Endodermal cell (in vitro differentiated cells): Measurements from ENCODE around the gene BTBD16. TPM values are rescaled to one million over a fixed set of nuclear protein-coding genes. Genes with fewer than 3 reads are reported as not detected.
A peak's percentile ranks its signal among the peaks of the same experiment; 100 is the strongest.

ENCODE experiments used
- DNase-seq: peaks from one replicate; pipeline ENCODE4 v3.0.0-alpha.2; 2017
- H3K27ac ChIP-seq: 2 replicates; pipeline ENCODE4 v1.5.1; 2013; ENCODE audit warnings: mild to moderate bottlenecking, low read depth, low read length, moderate library complexity
- H3K27me3 ChIP-seq: 2 replicates; pipeline ENCODE4 v1.6.1; 2013; ENCODE audit warnings: mild to moderate bottlenecking, low read length, moderate library complexity; ENCODE audit not compliant: insufficient read depth, control insufficient read depth, poor library complexity, severe bottlenecking
- H3K36me3 ChIP-seq: 2 replicates; pipeline ENCODE4 v1.7.0; 2013; ENCODE audit warnings: mild to moderate bottlenecking, low read length, moderate library complexity; ENCODE audit not compliant: control insufficient read depth, insufficient read depth
- H3K4me1 ChIP-seq: one replicate; pipeline ENCODE4 v1.7.0; 2013; ENCODE audit warnings: low read length; ENCODE audit not compliant: control insufficient read depth, insufficient read depth
- H3K4me3 ChIP-seq: 2 replicates; pipeline ENCODE4 v1.5.1; 2013; ENCODE audit warnings: mild to moderate bottlenecking, low read length, moderate library complexity
- H3K9ac ChIP-seq: 2 replicates; pipeline ENCODE4 v1.6.1; 2013; ENCODE audit warnings: mild to moderate bottlenecking, low read length, moderate library complexity; ENCODE audit not compliant: poor library complexity, severe bottlenecking; ENCODE audit errors: extremely low read depth
- H3K9me3 ChIP-seq: 2 replicates; pipeline ENCODE4 v1.6.1; 2013; ENCODE audit warnings: mild to moderate bottlenecking, low read length, moderate library complexity; ENCODE audit not compliant: control insufficient read depth
- H3K27ac Mint-ChIP-seq: 2 replicates; pipeline ENCODE4 v1.8.0; 2020; ENCODE audit warnings: mixed read lengths
- H3K27me3 Mint-ChIP-seq: 2 replicates; pipeline ENCODE4 v1.8.0; 2021; ENCODE audit warnings: mild to moderate bottlenecking, mixed read lengths; ENCODE audit not compliant: insufficient read depth
- H3K36me3 Mint-ChIP-seq: 2 replicates; pipeline ENCODE4 v1.8.0; 2020; ENCODE audit warnings: low read depth, mixed read lengths
- H3K4me1 Mint-ChIP-seq: 2 replicates; pipeline ENCODE4 v1.8.0; 2020; ENCODE audit warnings: mixed read lengths
- H3K4me3 Mint-ChIP-seq: 2 replicates; pipeline ENCODE4 v1.8.0; 2020; ENCODE audit warnings: mild to moderate bottlenecking, moderate library complexity, mixed read lengths
- H3K9me3 Mint-ChIP-seq: 2 replicates; pipeline ENCODE4 v1.8.0; 2020; ENCODE audit warnings: mild to moderate bottlenecking, mixed read lengths
- WGBS, 2 experiments: methylation state at CpG; one replicate each; pipeline versions ENCODE4 v1.1.5 to v1.1.7; 2013; ENCODE audit warnings: missing lambda C conversion rate in 2 of 2, mixed read lengths in 1 of 2; ENCODE audit not compliant: insufficient coverage in 1 of 2, insufficient read length in 1 of 2; 5-methylcytosine and 5-hydroxymethylcytosine counted together
- total RNA-seq, 2 donors: library from RNA; stranded (reverse); fragmentation: NEBNext Ultra II Directional in 1 of 2; extraction: Animal tissue kit (Norgen Biotek cat#: 25700) in 1 of 2; gene quantifications; 2 replicates in 1 of 2; 3 replicates in 1 of 2; pipeline ENCODE4 v1.2.1, GENCODE V29; 2021
- TF ChIP-seq, protein P1 (sequence below): fragments of 200-600 bp; sonication (generic); conservative IDR thresholded peaks from 2 replicates; pipeline ENCODE4 v1.5.0; 2021; ENCODE audit warnings: antibody characterized with exemption, mild to moderate bottlenecking

Gene BTBD16
- total RNA-seq, 2 donors from 2014 or later, result not detected

DNA sequence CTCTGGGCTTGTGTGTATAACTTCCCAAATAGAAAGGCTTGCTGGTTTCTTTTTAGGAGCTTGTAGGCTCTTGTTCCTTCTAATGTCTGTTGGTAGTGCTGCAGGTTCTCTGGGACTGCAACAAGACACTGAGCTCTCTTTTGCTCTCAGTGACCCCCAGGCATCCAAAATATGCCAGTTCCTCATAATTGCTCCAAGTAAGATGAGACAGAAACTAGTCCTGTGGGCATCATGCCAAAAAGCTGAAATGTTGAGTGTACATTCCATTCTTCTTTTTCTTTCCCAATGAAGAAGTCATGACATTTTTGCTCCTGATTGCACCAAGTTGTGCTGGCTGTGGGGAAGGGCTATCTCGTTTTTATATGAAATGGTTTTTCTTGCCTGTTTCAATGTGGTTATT lies 7.1 kb upstream of the BTBD16 start:
- H3K4me3 ChIP-seq, result no peak overlapping the region
- H3K9ac ChIP-seq, result no peak overlapping the region
- peaks cover 13% of the 10 kb centered on the region for H3K36me3 ChIP-seq
- Mint-ChIP-seq H3K4me1 (no peaks in the 10 kb centered on the region), H3K4me3 (no peak overlapping the region), H3K27ac (no peak overlapping the region), H3K9me3 (peaks cover 15% of the 10 kb centered on the region), H3K27me3 (no peaks in the 10 kb centered on the region), H3K36me3 (peaks cover 10% of the 10 kb centered on the region)
- peak; percentile 14 for DNase-seq
- TF ChIP-seq, protein P1, sequence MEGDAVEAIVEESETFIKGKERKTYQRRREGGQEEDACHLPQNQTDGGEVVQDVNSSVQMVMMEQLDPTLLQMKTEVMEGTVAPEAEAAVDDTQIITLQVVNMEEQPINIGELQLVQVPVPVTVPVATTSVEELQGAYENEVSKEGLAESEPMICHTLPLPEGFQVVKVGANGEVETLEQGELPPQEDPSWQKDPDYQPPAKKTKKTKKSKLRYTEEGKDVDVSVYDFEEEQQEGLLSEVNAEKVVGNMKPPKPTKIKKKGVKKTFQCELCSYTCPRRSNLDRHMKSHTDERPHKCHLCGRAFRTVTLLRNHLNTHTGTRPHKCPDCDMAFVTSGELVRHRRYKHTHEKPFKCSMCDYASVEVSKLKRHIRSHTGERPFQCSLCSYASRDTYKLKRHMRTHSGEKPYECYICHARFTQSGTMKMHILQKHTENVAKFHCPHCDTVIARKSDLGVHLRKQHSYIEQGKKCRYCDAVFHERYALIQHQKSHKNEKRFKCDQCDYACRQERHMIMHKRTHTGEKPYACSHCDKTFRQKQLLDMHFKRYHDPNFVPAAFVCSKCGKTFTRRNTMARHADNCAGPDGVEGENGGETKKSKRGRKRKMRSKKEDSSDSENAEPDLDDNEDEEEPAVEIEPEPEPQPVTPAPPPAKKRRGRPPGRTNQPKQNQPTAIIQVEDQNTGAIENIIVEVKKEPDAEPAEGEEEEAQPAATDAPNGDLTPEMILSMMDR, result no peak
- no peaks in the 10 kb centered on the region for H3K4me1 ChIP-seq
- no peaks in the 10 kb centered on the region for H3K27me3 ChIP-seq
- H3K9me3 ChIP-seq, result peaks cover 24% of the 10 kb centered on the region
- WGBS, 2 experiments, result 87 to 100% methylated on average over 1 of the region's 1 CpG
- no peak overlapping the region for H3K27ac ChIP-seq

GRCh38 chr10:122264436-122264835 lies 6.7 kb upstream of the BTBD16 start:
- Mint-ChIP-seq H3K27ac (no peak overlapping the region), H3K9me3 (peaks cover 15% of the 10 kb centered on the region), H3K4me3 (no peak overlapping the region), H3K4me1 (no peaks in the 10 kb centered on the region), H3K27me3 (no peaks in the 10 kb centered on the region), H3K36me3 (peaks cover 10% of the 10 kb centered on the region)
- Histone ChIP-seq H3K4me1 (no peaks in the 10 kb centered on the region), H3K9me3 (peaks cover 24% of the 10 kb centered on the region), H3K36me3 (peaks cover 13% of the 10 kb centered on the region), H3K9ac (no peak overlapping the region), H3K27me3 (no peaks in the 10 kb centered on the region), H3K27ac (no peak overlapping the region), H3K4me3 (no peak overlapping the region)
- DNase-seq, result peak; percentile 13
- TF ChIP-seq, protein P1, result no peak
- WGBS, 2 experiments, result no CpG with 5 or more reads among the region's 1 CpG

GRCh38 chr10:122264931-122265330 lies 6.2 kb upstream of the BTBD16 start:
- TF ChIP-seq, protein P1, result no peak
- Mint-ChIP-seq H3K36me3 (peaks cover 7% of the 10 kb centered on the region), H3K9me3 (peaks cover 15% of the 10 kb centered on the region), H3K27me3 (no peaks in the 10 kb centered on the region), H3K27ac (no peak overlapping the region), H3K4me1 (no peaks in the 10 kb centered on the region), H3K4me3 (no peak overlapping the region)
- peak; percentile 28 for DNase-seq
- Histone ChIP-seq H3K27ac (no peak overlapping the region), H3K4me3 (no peak overlapping the region), H3K36me3 (peaks cover 13% of the 10 kb centered on the region), H3K27me3 (no peaks in the 10 kb centered on the region), H3K9ac (no peak overlapping the region), H3K9me3 (peaks cover 24% of the 10 kb centered on the region), H3K4me1 (no peaks in the 10 kb centered on the region)
- WGBS, 2 experiments, result 95 to 100% methylated on average over 1 to 8 of the region's 8 CpGs
